Right lobe of liver (tissue), 6 donors: Measurements from ENCODE around the gene LEMD1. TPM values are rescaled to one million over a fixed set of nuclear protein-coding genes. Genes with fewer than 3 reads are reported as not detected.

Experiments used
- ATAC-seq, 4 donors: fragments of 200-7000 bp; cut with Tn5 transposase; one replicate each; pipeline ENCODE4 v1.9.1; 2020; ENCODE audit warnings: mild to moderate bottlenecking in 4 of 4, moderate library complexity in 4 of 4
- DNase-seq, 3 donors: peaks; one replicate each; pipeline ENCODE4 v3.0.0-alpha.2; 2020
- H3K27ac ChIP-seq, 3 donors: fragments of 200-600 bp; one replicate each; pipeline ENCODE4 v1.8.0; 2022
- H3K27me3 ChIP-seq, 2 donors: fragments of 200-600 bp; one replicate each; pipeline ENCODE4 v1.8.0; 2022
- H3K36me3 ChIP-seq, 4 donors: fragments of 200-600 bp; sonication (generic) in 1 of 4; one replicate each; pipeline versions ENCODE4 v1.5.1 to v1.8.0; 2017 to 2022; ENCODE audit warnings: control low read depth in 1 of 4
- H3K4me1 ChIP-seq, 4 donors: fragments of 200-600 bp; sonication (generic) in 1 of 4; one replicate each; pipeline versions ENCODE4 v1.5.1 to v1.8.0; 2017 to 2022; ENCODE audit warnings: control low read depth in 1 of 4
- H3K4me3 ChIP-seq, 3 donors: fragments of 200-600 bp; one replicate each; pipeline ENCODE4 v1.8.0; 2022
- H3K9me3 ChIP-seq, 4 donors: fragments of 200-600 bp; sonication (generic) in 1 of 4; one replicate each; pipeline versions ENCODE4 v1.5.1 to v1.8.0; 2017 to 2022; ENCODE audit warnings: control low read depth in 1 of 4
- POLR2A ChIP-seq: fragments of 450-650 bp; IDR thresholded peaks from one replicate; pipeline ENCODE4 v1.6.1; 2017; ENCODE audit warnings: antibody characterized with exemption, mild to moderate bottlenecking
- WGBS: methylation state at CpG from one replicate; pipeline ENCODE4 v1.1.6; 2018; ENCODE audit warnings: low coverage, low lambda C conversion rate; ENCODE audit not compliant: insufficient coverage; ENCODE audit errors: missing lambda C conversion rate; 5-methylcytosine and 5-hydroxymethylcytosine counted together
- intact Hi-C, 2 donors: fragments of 100-400 bp; cut with DNase I; formaldehyde crosslinking; loops; one replicate each; pipeline versions ENCODE4 v1.11.2 to v1.14.1; 2022
- total RNA-seq, 6 experiments: library from RNA; depleted of rRNA in 2 of 6; stranded (reverse); fragments of >200 nt in 2 of 6; fragmentation: NEBNext Ultra II Directional in 3 of 6; extraction: Animal tissue kit (Norgen Biotek cat#: 25700) in 3 of 6; gene quantifications; one replicate each; pipeline versions ENCODE4 v1.1.0 to v1.2.4, GENCODE V29; 2016 to 2023
- TF ChIP-seq, protein P1 (sequence below), 4 donors: fragments of 200-600 bp in 3 of 4; fragments of 450-650 bp in 1 of 4; IDR thresholded peaks; one replicate each; pipeline versions ENCODE4 v1.5.1 to v1.8.0; 2016 to 2022; ENCODE audit warnings: antibody characterized with exemption in 4 of 4, mild to moderate bottlenecking in 2 of 4
- donor health status: DM: no; HTN: yes; CAD: no.
- donor health status: DM: no; HTN: no; CAD: no.
- donor health status: DM: no; HTN: no; CAD: no.
- donor health status: DM: no; HTN: yes; CAD: no.
- donor health status: DM: no; HTN: yes; CAD: no.

LEMD1 gene
- total RNA-seq, 6 experiments from 2014 or later, result not detected

DNA sequence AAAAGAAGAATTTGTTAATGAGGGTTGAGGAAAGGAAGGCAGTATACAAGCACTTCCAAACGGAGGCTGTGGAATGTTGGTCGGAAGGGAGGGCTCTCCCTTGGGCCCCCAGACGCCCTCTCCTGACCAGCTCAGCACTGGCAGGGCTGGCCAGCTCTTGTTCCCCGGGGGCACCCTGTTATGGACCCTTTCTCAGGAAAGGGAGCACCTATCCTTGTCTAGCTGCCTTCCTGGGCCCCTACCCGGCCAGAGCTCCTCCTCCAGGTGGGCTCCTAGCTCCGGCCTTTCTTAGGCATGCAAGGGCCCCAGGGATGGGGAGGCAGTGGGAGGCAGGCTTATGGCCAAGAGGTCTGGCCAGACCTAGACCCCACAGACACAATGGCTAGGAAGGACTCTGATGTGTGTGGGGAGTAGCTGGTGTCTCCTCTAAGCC lies 33.1 kb upstream of the LEMD1 start:
- Histone ChIP-seq H3K36me3 (no peaks in the 10 kb centered on the region), H3K4me3 (no peak overlapping the region), H3K27me3 (peaks cover 3 to 35% of the 10 kb centered on the region in 2 donors), H3K27ac (no peak overlapping the region), H3K9me3 (no peaks in the 10 kb centered on the region), H3K4me1 (peaks cover 0 to 10% (median 2%) of the 10 kb centered on the region in 4 donors)
- ATAC-seq (no peak), DNase-seq (no peak)
- WGBS, result 23% methylated on average over 6 of the region's 6 CpGs
- TF ChIP-seq, protein P1, sequence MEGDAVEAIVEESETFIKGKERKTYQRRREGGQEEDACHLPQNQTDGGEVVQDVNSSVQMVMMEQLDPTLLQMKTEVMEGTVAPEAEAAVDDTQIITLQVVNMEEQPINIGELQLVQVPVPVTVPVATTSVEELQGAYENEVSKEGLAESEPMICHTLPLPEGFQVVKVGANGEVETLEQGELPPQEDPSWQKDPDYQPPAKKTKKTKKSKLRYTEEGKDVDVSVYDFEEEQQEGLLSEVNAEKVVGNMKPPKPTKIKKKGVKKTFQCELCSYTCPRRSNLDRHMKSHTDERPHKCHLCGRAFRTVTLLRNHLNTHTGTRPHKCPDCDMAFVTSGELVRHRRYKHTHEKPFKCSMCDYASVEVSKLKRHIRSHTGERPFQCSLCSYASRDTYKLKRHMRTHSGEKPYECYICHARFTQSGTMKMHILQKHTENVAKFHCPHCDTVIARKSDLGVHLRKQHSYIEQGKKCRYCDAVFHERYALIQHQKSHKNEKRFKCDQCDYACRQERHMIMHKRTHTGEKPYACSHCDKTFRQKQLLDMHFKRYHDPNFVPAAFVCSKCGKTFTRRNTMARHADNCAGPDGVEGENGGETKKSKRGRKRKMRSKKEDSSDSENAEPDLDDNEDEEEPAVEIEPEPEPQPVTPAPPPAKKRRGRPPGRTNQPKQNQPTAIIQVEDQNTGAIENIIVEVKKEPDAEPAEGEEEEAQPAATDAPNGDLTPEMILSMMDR (IDR thresholded peaks at IDR 0.05), result no peak
- intact Hi-C loops, result no loop called here

DNA sequence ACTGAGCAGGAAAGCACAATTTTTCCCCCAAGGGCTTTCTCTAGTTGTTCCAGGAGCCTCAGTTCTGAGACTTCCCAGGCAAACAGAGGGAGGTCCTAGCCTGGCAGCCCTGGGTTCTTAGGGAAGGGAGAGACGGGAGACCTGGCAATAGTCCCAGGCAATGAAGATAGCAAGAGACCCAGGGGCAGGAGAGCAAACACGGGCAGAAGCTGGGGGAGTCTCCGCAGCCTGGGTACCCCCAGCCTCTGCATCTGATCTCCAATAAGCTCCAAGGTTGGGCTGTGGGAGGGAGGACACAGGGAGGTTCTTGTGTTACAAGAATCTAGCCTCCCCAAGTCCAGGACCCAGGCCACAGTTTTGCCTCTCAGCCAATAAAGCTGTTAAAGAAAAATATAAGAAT lies 31.6 kb upstream of the LEMD1 start:
- DNase-seq (no peak), ATAC-seq (no peak)
- Histone ChIP-seq H3K4me3 (no peak overlapping the region), H3K4me1 (peaks cover 0 to 10% (median 2%) of the 10 kb centered on the region in 4 donors), H3K27ac (no peak overlapping the region), H3K36me3 (no peaks in the 10 kb centered on the region), H3K9me3 (no peaks in the 10 kb centered on the region), H3K27me3 (peaks cover 3 to 35% of the 10 kb centered on the region in 2 donors)
- 36% methylated on average over 3 of the region's 3 CpGs for WGBS
- TF ChIP-seq, protein P1 (IDR thresholded peaks at IDR 0.05), result no peak
- no peak for TF ChIP-seq POLR2A
- intact Hi-C loops, result no loop called here

DNA sequence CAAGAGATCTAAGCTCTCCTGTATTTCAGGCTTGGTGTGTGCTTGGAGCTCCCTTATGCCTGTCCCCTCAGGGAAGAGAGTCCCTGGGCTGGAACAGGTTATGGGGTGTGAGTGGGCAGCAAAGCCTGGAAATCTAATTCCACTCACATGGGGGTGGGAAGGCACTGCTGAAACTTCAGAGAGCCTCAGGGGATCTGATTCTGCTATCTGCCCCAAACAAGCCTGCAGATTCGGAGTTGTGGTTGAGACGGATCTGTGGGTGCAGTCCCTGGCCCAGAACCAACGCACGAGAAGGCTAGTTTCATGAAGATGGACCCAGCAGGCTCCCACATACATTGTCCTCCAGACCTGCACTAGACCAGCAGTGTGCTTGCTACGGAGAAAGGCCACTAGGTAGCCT lies 31.1 kb upstream of the LEMD1 start:
- peaks cover 0 to 10% (median 2%) of the 10 kb centered on the region in 4 donors for H3K4me1 ChIP-seq
- H3K27me3 ChIP-seq, result peaks cover 3 to 34% of the 10 kb centered on the region in 2 donors
- no peak overlapping the region for H3K4me3 ChIP-seq
- TF ChIP-seq POLR2A, result no peak
- TF ChIP-seq, protein P1 (IDR thresholded peaks at IDR 0.05), result no peak
- H3K9me3 ChIP-seq, result no peaks in the 10 kb centered on the region
- no peaks in the 10 kb centered on the region for H3K36me3 ChIP-seq
- WGBS, result 22% methylated on average over 3 of the region's 5 CpGs
- no peak for ATAC-seq
- no peak for DNase-seq
- H3K27ac ChIP-seq, result no peak overlapping the region
- intact Hi-C loops, result no loop called here

DNA sequence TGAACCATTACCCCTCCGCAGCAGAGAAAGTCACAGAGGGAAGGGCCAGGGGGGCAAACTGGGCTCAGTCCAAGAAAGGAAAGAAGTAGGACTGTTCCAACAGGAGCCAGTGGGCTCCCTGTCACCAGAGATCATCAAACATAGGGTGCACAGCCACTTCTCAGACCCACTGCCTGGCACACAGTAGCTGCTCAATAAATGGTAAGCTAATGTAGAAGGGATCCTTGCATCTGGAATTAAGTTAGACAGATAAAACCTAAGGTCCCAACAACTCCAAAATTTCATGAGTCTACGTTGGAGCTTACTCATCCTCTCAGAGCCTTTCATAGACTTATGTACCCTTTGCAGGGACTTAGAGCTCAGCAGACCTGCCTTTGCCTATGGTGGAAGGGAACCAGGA lies 30.5 kb upstream of the LEMD1 start:
- Histone ChIP-seq H3K4me3 (no peak overlapping the region), H3K9me3 (no peaks in the 10 kb centered on the region), H3K36me3 (no peaks in the 10 kb centered on the region), H3K27me3 (peaks cover 3 to 28% of the 10 kb centered on the region in 2 donors), H3K27ac (no peak overlapping the region), H3K4me1 (peaks cover 0 to 10% (median 2%) of the 10 kb centered on the region in 4 donors)
- TF ChIP-seq, protein P1 (IDR thresholded peaks at IDR 0.05), result no peak
- TF ChIP-seq POLR2A, result no peak
- DNase-seq (no peak), ATAC-seq (no peak)
- 22% methylated on average over 1 of the region's 2 CpGs for WGBS
- intact Hi-C loops, result no loop called here

DNA sequence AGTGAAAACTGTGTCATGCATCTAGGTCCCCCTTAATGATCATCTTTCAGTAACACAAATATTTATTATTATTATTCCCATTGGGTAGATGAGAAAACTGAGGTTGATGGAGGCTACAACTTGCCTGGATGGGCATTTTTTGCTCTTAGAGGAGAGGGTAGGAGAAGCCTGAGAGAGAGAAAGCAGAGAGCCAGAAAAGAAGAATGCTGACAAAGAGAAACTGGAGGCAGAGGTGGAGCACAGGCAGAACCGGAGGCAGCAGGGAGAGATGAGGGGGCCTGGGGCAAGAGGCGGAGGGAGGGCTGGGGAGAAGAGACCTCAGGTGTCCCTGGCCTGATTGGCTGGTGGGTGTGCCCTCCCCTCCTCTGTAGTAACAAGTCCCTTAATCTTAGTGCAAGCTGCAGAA lies 29.9 kb upstream of the LEMD1 start:
- TF ChIP-seq POLR2A, result no peak
- TF ChIP-seq, protein P1 (IDR thresholded peaks at IDR 0.05), result no peak
- intact Hi-C loops, result no loop called here
- Histone ChIP-seq H3K4me3 (no peak overlapping the region), H3K27ac (no peak overlapping the region), H3K9me3 (no peaks in the 10 kb centered on the region), H3K4me1 (peaks cover 0 to 5% (median 0%) of the 10 kb centered on the region in 4 donors), H3K36me3 (no peaks in the 10 kb centered on the region), H3K27me3 (peaks cover 3 to 22% of the 10 kb centered on the region in 2 donors)
- no peak for DNase-seq
- ATAC-seq, result no peak
- WGBS, result 8% methylated on average over 2 of the region's 2 CpGs
